Measurements from ENCODE around the gene BRIP1.

Gene BRIP1

GRCh38 chr17:61662741-61663140, 200.6 kb downstream of the BRIP1 start:
- Histone ChIP-seq H3K4me2 (ENCODE audit: low read length) (no peak overlapping the region), H3K36me3 (ENCODE audit: control insufficient read depth, insufficient read depth, low read length) (no peaks in the 10 kb centered on the region), H3K9me3 (ENCODE audit: control insufficient read depth, low read length) (no peaks in the 10 kb centered on the region), H3K27me3 (ENCODE audit: control insufficient read depth, insufficient read depth, low read length) (no peaks in the 10 kb centered on the region), H3K4me1 (no peaks in the 10 kb centered on the region), H3K79me2 (no peaks in the 10 kb centered on the region), H2AFZ (no peak overlapping the region), H3K4me3 (ENCODE audit: low read depth, low read length) (no peak overlapping the region), H3K27ac (no peak overlapping the region), H3K9ac (no peak overlapping the region)
- no peak for TF ChIP-seq CTCF (IDR thresholded peaks at IDR 0.05)

GRCh38 chr17:61662186-61662585, 201.1 kb downstream of the BRIP1 start:
- Histone ChIP-seq H3K4me3 (ENCODE audit: low read depth, low read length) (no peak overlapping the region), H3K9ac (no peak overlapping the region), H3K4me2 (ENCODE audit: low read length) (no peak overlapping the region), H3K4me1 (no peaks in the 10 kb centered on the region), H2AFZ (no peak overlapping the region), H3K9me3 (ENCODE audit: control insufficient read depth, low read length) (no peaks in the 10 kb centered on the region), H3K79me2 (no peaks in the 10 kb centered on the region), H3K27ac (no peak overlapping the region), H3K27me3 (ENCODE audit: control insufficient read depth, insufficient read depth, low read length) (no peaks in the 10 kb centered on the region), H3K36me3 (ENCODE audit: control insufficient read depth, insufficient read depth, low read length) (no peaks in the 10 kb centered on the region)
- no peak for TF ChIP-seq CTCF (IDR thresholded peaks at IDR 0.05)

GRCh38 chr17:61660746-61661485, 202.4 kb downstream of the BRIP1 start:
- Histone ChIP-seq H3K9me3 (ENCODE audit: control insufficient read depth, low read length) (no peaks in the 10 kb centered on the region), H3K4me2 (ENCODE audit: low read length) (no peak overlapping the region), H3K36me3 (ENCODE audit: control insufficient read depth, insufficient read depth, low read length) (no peaks in the 10 kb centered on the region), H3K27me3 (ENCODE audit: control insufficient read depth, insufficient read depth, low read length) (no peaks in the 10 kb centered on the region), H2AFZ (no peak overlapping the region), H3K79me2 (no peaks in the 10 kb centered on the region), H3K4me3 (ENCODE audit: low read depth, low read length) (no peak overlapping the region), H3K27ac (no peak overlapping the region), H3K4me1 (no peaks in the 10 kb centered on the region), H3K9ac (no peak overlapping the region)
- no peak for TF ChIP-seq CTCF (IDR thresholded peaks at IDR 0.05)

GRCh38 chr17:61659437-61659836, 203.9 kb downstream of the BRIP1 start:
- Histone ChIP-seq H3K4me2 (ENCODE audit: low read length) (no peak overlapping the region), H3K9me3 (ENCODE audit: control insufficient read depth, low read length) (no peaks in the 10 kb centered on the region), H3K4me1 (no peaks in the 10 kb centered on the region), H3K79me2 (no peaks in the 10 kb centered on the region), H3K4me3 (ENCODE audit: low read depth, low read length) (no peak overlapping the region), H3K9ac (no peak overlapping the region), H3K27ac (no peak overlapping the region), H2AFZ (no peak overlapping the region), H3K36me3 (ENCODE audit: control insufficient read depth, insufficient read depth, low read length) (no peaks in the 10 kb centered on the region), H3K27me3 (ENCODE audit: control insufficient read depth, insufficient read depth, low read length) (no peaks in the 10 kb centered on the region)
- no peak for TF ChIP-seq CTCF (IDR thresholded peaks at IDR 0.05)

- Histone ChIP-seq H3K27ac (no peak overlapping the region), H3K4me2 (ENCODE audit: low read length) (no peak overlapping the region), H3K79me2 (no peaks in the 10 kb centered on the region), H2AFZ (no peak overlapping the region), H3K9me3 (ENCODE audit: control insufficient read depth, low read length) (no peaks in the 10 kb centered on the region), H3K36me3 (ENCODE audit: control insufficient read depth, insufficient read depth, low read length) (no peaks in the 10 kb centered on the region), H3K4me1 (no peaks in the 10 kb centered on the region), H3K27me3 (ENCODE audit: control insufficient read depth, insufficient read depth, low read length) (no peaks in the 10 kb centered on the region), H3K9ac (no peak overlapping the region), H3K4me3 (ENCODE audit: low read depth, low read length) (no peak overlapping the region)
- no peak for TF ChIP-seq CTCF (IDR thresholded peaks at IDR 0.05)
Measured at GRCh38 chr17:61658183-61658582, 205.1 kb downstream of the BRIP1 start.
